ENCODE data around the gene MRTFA.
"Not testable (repeated sequence)": the region's sequence is repeated elsewhere in the genome, so short reads cannot be mapped to it uniquely, and the experiment has no call there.

MRTFA gene

GRCh38 chr22:40656651-40657050, 20.1 kb upstream of the MRTFA start:
- DNase-seq = not testable (repeated sequence)

GRCh38 chr22:40655941-40656340, 19.4 kb upstream of the MRTFA start:
- DNase-seq = not testable (repeated sequence)

- DNase-seq = peak; percentile 23
Observed at GRCh38 chr22:40654522-40655167, 18.1 kb upstream of the MRTFA start.

GRCh38 chr22:40653361-40653760, 16.8 kb upstream of the MRTFA start:
- no peak for DNase-seq

DNA sequence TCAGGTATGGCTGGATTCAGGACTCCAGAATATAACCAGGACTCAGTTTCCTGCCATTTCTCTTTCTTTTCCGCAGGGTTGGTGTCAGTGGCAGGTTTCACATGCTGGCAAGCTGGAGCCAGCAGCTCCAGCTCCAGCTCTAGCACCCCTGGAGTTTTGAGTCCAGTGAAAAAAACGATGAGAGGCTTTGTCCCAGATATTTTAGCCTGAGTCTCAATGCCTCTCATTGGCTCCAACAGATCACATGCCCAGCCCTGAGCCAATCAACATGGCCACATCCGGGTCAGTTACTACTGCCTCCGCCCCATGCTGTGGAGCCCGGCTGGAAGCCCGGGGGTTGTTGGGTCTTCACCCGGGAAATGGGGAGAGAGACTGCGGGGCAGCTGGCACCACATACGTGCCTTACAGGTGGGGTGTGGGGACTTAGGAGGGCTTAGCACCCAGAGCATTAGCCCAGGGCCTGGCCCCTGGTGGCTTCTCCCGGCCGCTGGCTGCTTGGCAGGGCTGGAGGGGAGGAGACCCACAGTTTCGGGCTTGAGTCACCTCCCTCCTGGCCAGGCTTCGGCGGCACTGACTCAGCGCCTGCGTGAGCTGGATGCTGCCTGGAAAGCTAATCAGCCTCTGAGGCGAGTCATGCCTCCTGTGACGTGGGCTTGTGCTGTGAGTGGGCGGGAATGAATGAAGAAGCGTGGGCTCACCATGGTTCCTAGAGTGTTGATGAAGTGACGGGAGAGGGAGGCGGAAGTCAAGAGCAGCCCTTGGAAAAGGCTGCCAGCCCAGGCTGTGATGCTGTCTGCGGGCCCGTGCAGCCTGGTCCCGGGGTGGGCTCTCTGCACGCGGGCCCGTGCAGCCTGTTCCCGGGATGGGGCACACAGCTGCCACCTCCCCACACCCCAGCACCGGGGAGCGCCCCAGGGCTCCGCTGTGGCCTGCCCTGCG, 15.3 kb upstream of the MRTFA start:
- peak; percentile 83 for DNase-seq

GRCh38 chr22:40651057-40651456, 14.5 kb upstream of the MRTFA start:
- no peak for DNase-seq

- no peak for DNase-seq
Observed at GRCh38 chr22:40648386-40648785, 11.9 kb upstream of the MRTFA start.

DNA sequence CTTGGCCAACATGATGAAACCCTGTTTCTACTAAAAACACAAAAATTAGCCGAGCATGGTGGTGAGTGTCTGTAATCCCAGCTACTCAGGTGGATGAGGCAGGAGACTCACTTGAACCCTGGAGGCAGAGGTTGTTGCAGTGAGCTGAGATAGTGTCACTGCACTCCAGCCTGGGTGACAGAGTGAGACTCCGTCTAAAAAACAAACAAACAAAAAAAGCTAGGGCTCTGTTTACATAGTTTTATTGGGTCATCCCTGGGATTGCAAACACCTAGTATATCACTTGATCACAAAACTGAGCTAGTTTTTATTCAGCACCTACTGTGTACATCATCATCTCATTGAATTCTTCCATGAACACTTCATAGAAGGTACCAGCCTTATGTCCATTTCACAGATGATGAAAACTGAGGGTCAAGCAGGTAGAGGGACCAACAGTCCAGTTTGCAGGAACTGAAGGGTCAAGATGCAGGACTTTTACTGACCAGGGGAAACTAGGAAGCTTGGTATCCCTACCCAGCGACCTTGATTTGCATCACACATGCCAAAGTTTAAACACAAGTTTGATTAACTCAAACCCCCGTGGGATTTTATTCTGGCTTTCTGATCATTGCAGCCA, 9.2 kb upstream of the MRTFA start:
- DNase-seq = no peak

DNA sequence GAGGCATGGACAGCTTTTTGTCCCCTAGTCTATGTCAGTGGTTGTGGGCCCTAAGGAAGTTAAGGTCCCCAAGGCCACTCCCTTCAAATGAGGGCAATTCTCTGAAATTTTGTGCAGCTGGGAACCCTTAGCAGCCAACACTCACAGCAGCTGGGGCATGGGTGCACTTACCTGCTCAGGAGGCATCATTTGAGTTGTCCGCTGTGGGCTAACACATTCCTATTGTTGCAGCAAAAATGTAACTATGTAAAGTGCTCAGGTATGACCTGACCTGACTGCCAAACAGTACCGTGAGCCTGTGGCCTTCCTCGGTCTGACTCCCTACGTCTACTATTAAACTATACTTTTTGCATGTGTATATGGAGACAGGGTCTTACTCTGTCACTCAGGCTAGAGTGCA, 5.8 kb upstream of the MRTFA start:
- no peak for DNase-seq

DNA sequence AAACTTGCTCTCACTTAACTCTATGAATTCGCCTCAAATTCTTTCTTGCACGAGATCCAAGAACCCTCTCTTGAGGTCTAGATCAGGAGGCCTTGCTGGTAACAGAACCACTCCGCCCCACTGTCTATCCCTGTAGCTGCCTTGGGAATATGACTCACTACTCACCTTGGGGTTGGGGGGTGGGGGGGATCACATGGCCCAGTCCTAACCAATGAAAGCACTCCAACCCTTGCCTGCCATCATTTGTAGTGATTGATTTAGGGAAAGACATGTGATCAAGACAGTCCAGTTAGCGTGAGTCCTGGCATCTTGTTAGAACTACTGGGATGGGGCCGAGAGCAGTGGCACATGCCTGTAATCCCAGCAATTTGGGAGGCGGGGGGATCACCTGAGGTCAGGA, 4.8 kb upstream of the MRTFA start:
- DNase-seq = no peak

- no peak for DNase-seq
Observed at GRCh38 chr22:40638261-40638660, 1.7 kb upstream of the MRTFA start.

- DNase-seq = no peak
Observed at GRCh38 chr22:40637183-40638150, 948 bp upstream of the MRTFA start.

DNA sequence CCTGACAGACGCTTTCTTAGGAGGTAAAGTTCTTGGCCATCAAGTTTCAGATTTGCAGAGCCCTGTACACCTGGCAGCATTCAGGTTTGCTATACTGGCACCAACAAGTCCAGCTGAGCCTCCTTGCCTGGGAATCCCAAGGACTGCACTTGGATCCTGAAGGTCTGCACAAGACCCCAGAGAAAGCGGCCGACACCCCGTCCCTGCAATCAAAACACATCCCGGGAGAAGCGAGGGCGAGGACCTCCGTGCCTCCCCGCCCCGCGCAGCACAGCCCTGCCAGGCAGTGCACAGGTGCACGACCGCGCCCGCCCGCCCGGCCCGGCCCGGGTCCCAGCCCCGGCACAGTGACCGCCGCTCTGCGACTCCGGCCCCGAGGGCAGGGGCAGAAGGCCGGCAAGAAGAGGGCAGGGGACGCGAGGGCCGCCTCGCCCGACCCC, 559 bp downstream of the MRTFA start:
- no peak for DNase-seq

GRCh38 chr22:40635043-40635939, 1.2 kb downstream of the MRTFA start:
- DNase-seq = no peak

- no peak for DNase-seq
Observed at GRCh38 chr22:40634119-40634903, 2.2 kb downstream of the MRTFA start.

DNA sequence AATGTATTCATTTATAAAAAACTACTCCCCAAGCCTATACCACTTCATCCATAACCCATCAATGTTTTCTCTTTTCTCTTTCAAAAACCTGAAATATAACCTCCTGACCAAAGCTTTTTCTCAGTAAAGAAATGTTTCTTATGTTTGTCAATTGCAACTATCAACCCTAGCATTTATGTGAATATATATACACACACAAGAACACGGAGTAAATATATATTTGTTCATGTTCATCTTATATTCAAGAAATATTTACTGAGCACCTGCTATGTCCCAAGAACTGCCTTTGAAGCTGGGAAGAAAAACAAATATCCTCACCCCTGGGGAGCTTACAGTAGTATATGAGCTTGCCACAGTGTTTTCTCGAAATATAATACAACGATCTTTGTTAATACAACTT, 3.5 kb downstream of the MRTFA start:
- DNase-seq = no peak

GRCh38 chr22:40631925-40632324, 4.6 kb downstream of the MRTFA start:
- DNase-seq = no peak

DNA sequence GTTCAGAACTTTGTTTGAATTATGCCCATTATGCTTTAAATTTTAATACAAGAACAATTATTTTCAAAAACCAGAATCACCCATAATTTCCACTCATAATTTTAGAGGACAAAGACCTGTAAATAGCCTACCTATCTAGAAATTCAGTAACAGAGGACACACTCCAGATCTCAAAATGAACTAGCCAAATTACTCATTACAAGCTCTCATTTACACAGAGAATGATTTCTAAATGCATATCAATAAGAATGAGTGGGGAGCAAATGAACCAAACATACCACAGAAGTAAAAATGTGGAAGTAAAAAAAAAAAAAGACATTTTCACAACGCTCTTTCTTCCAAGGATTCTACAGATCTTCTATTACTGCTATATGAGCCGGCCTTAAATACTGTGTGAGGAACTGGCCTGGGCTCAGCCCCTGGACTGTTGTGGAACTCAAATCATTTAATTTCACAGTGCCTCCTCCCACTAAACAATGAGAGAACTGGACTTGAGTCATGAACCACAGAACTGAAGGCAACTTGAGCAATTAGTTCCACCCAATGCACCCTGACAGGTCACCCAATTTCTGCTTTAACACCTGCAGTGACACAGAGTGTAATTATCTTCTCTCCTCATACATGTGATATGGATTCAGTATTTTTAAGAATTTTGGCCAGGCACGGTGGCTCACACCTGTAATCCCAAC, 8.0 kb downstream of the MRTFA start:
- DNase-seq = no peak

GRCh38 chr22:40627612-40628011, 8.9 kb downstream of the MRTFA start:
- DNase-seq = no peak

DNA sequence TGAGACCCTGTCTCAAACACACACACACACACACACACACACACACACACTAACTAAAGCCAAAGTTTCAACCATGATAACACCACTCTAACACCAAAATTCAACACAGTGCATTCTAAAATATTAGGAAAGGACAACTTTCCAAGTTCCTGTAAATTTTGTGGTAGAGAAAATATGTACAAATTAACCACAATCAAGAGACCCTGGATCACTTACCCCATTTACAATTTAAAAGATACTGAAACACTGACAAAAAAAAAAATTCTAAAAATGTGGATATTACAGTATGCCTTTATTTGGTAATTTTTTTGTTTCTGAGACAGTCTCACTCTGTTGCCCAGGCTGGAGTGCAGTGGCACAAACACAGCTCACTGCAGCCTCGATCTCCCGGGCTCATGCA, 9.7 kb downstream of the MRTFA start:
- no peak for DNase-seq
